ENCODE results near the gene GFER. TPM values are rescaled to one million over a fixed set of nuclear protein-coding genes. Genes with fewer than 3 reads are reported as not detected.

The GFER gene
- polyA plus RNA-seq, 3 donors, result 8.1 to 22.7 (median 22.4) TPM

GRCh38 chr16:1968146-1968953, 15.6 kb upstream of the GFER start:
- no peak for DNase-seq
- no peaks in the 10 kb centered on the region for H3K9me3 ChIP-seq (replicated peaks in 1 of 2; ENCODE audit: control insufficient read depth in 1 of 2, insufficient read depth in 1 of 2, low read length in 2 of 2)
- 92% methylated on average over 40 of the region's 41 CpGs for WGBS (ENCODE audit: insufficient coverage)
- Mint-ChIP-seq H3K36me3 (peaks cover 4 to 6% of the 10 kb centered on the region in 2 donors), H3K27me3 (ENCODE audit: low read depth in 3 of 3) (peaks cover 0 to 2% (median 0%) of the 10 kb centered on the region in 3 donors), H3K4me1 (peaks cover 35% of the 10 kb centered on the region), H3K4me3 (peak overlapping the region in 1 of 2 donors; percentile 20), H3K9me3 (peaks cover 0 to 2% (median 0%) of the 10 kb centered on the region in 7 donors), H3K27ac (no peak overlapping the region)
- no peaks in the 10 kb centered on the region for H3K27me3 ChIP-seq (ENCODE audit: control insufficient read depth in 2 of 2, insufficient read depth in 2 of 2, low read length in 2 of 2)
- H2AFZ ChIP-seq (ENCODE audit: insufficient read depth, low read depth, low read length, poor library complexity, severe bottlenecking), result no peak overlapping the region
- no peak overlapping the region for H3K4me2 ChIP-seq (replicated peaks; ENCODE audit: extremely low read depth, low read length, poor library complexity, severe bottlenecking)
- H3K79me2 ChIP-seq (ENCODE audit: insufficient read depth, low read length), result peaks cover 36% of the 10 kb centered on the region
- TF ChIP-seq CTCF (IDR thresholded peaks at IDR 0.05), result no peak
- intact Hi-C loops (cut with micrococcal nuclease), result no loop called here
- no peak overlapping the region for H3K27ac ChIP-seq (ENCODE audit: low read depth in 1 of 2, low read length in 2 of 2)
- H3K36me3 ChIP-seq (replicated peaks in 1 of 2; ENCODE audit: control insufficient read depth in 1 of 2, insufficient read depth in 2 of 2, low read length in 2 of 2), result no peaks in the 10 kb centered on the region
- peaks cover 34 to 39% of the 10 kb centered on the region in 2 donors for H3K4me1 ChIP-seq (ENCODE audit: control insufficient read depth in 1 of 2, insufficient read depth in 2 of 2, low read length in 2 of 2)
- no peak overlapping the region for H3K9ac ChIP-seq (ENCODE audit: insufficient read depth, low read length, poor library complexity, severe bottlenecking)
- H3K4me3 ChIP-seq (replicated peaks in 1 of 3; ENCODE audit: low read depth in 2 of 3, low read length in 3 of 3), result no peak overlapping the region
- H4K20me1 ChIP-seq (ENCODE audit: insufficient read depth, low read length), result peaks cover 9% of the 10 kb centered on the region

- Histone ChIP-seq H3K4me1 (ENCODE audit: control insufficient read depth in 1 of 2, insufficient read depth in 2 of 2, low read length in 2 of 2) (peaks cover 18 to 20% of the 10 kb centered on the region in 2 donors), H3K4me2 (replicated peaks; ENCODE audit: extremely low read depth, low read length, poor library complexity, severe bottlenecking) (peak within 1 kb of the TSS; percentile 95), H3K4me3 (replicated peaks in 1 of 3; ENCODE audit: low read depth in 2 of 3, low read length in 3 of 3) (peak within 1 kb of the TSS; percentile 65 to 95 (median 70)), H3K9ac (ENCODE audit: insufficient read depth, low read length, poor library complexity, severe bottlenecking) (peak within 1 kb of the TSS; percentile 90), H3K79me2 (ENCODE audit: insufficient read depth, low read length) (peaks cover 11% of the 10 kb centered on the region), H3K27ac (ENCODE audit: low read depth in 1 of 2, low read length in 2 of 2) (peak within 1 kb of the TSS; percentile 67 to 95), H2AFZ (ENCODE audit: insufficient read depth, low read depth, low read length, poor library complexity, severe bottlenecking) (peak within 1 kb of the TSS; percentile 99), H3K9me3 (replicated peaks in 1 of 2; ENCODE audit: control insufficient read depth in 1 of 2, insufficient read depth in 1 of 2, low read length in 2 of 2) (no peaks in the 10 kb centered on the region), H4K20me1 (ENCODE audit: insufficient read depth, low read length) (no peaks in the 10 kb centered on the region), H3K27me3 (ENCODE audit: control insufficient read depth in 2 of 2, insufficient read depth in 2 of 2, low read length in 2 of 2) (no peaks in the 10 kb centered on the region), H3K36me3 (replicated peaks in 1 of 2; ENCODE audit: control insufficient read depth in 1 of 2, insufficient read depth in 2 of 2, low read length in 2 of 2) (peaks cover 29% of the 10 kb centered on the region in 2 donors)
- no peak for TF ChIP-seq CTCF (IDR thresholded peaks at IDR 0.05)
- intact Hi-C loops (cut with micrococcal nuclease), result no loop called here
- Mint-ChIP-seq H3K9me3 (peaks cover 0 to 2% (median 0%) of the 10 kb centered on the region in 7 donors), H3K36me3 (peaks cover 27 to 29% of the 10 kb centered on the region in 2 donors), H3K4me3 (peak within 1 kb of the TSS; percentile 91), H3K4me1 (peaks cover 21% of the 10 kb centered on the region), H3K27ac (peak within 1 kb of the TSS; percentile 94 to 98 (median 98)), H3K27me3 (ENCODE audit: low read depth in 3 of 3) (peaks cover 0 to 2% (median 0%) of the 10 kb centered on the region in 3 donors)
- DNase-seq, result peak; percentile 88 to 94 (median 94)
- under 1% methylated on average over 78 of the region's 78 CpGs for WGBS (ENCODE audit: insufficient coverage)
Measured at GRCh38 chr16:1971796-1972489, 12.1 kb upstream of the GFER start, which contains the start of gene TBL3. TBL3 (plus strand) TSS chr16:1972053; CDS start chr16:1972165, 112 bp downstream.
